GM19452 (cell line): ENCODE measurements around the gene FBXO41.

Experiments used
- ATAC-seq: cut with Tn5 transposase; IDR thresholded peaks from one replicate; pipeline ENCODE4 v1.9.1; 2021; ENCODE audit not compliant: unreplicated experiment

Gene FBXO41

DNA sequence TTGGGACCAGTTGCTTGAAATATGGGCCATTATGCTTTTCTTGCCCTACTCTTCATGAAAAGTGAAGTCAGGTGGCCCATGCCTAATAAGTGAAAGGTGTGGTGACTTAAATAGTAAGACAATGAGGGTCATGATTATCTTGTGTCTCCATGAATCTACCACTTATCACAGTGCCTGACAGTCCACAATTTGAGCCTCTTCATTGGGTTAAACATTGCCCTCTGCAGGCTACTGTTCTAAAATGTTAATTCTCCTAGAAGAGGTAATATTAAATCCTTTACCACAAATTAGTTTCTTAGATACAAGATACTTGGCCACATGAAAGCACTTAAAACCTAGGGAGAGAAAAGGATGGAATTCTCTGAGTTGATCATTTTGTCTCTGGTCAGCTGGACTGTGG is 5.0 kb upstream of the FBXO41 start:
- no peak for ATAC-seq

DNA sequence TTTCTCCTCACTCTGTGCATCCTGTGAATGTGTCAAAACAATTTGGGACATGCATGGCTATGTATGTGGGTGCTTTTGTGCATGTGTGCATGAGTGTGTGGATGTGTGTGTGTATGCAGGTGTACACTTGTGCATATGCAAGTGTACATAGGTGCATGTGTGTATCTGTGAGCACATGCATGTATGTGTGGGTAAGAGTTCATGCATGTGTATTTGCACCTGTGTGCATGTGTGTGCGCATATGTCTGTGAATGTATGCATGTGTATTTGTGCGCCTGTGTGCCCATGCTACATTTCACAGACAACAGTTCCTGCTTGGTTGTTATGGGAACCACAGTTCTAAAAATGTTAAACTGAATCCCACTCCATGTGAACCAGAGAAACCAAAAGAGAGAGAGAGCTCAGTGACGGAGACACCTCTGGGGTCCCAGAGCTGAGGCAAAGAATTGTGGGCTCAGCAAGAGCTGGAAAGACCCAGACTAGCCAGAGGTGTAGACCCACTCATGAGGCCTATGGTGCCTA is 1.9 kb upstream of the FBXO41 start:
- no peak for ATAC-seq

GRCh38 chr2:73285159-73285739 is 971 bp upstream of the FBXO41 start:
- ATAC-seq = peak; percentile 69

GRCh38 chr2:73283545-73284295 is 558 bp downstream of the FBXO41 start:
- ATAC-seq = peak; percentile 22

- ATAC-seq = no peak
Observed at GRCh38 chr2:73282924-73283544, 1.2 kb downstream of the FBXO41 start.

DNA sequence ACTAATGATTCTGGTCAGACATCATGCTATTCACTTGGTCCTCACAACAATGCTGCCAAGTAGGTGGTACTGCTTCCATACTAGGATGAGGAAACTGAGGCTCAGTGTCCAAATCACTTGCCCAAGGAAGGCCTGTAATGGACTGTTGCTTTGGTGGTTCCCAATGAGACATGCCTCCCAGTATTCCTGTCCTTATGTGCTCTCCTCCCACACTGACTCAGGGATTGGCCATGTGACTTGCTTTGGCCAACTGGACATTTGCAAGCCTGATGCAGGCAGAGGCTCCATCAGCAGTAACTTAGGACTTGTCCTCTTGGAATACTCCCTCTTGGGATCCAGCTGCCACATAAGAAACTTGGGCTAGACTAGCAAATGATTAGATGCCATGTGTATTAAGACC is 3.0 kb downstream of the FBXO41 start:
- ATAC-seq = no peak

GRCh38 chr2:73279852-73280251 is 4.4 kb downstream of the FBXO41 start:
- no peak for ATAC-seq

DNA sequence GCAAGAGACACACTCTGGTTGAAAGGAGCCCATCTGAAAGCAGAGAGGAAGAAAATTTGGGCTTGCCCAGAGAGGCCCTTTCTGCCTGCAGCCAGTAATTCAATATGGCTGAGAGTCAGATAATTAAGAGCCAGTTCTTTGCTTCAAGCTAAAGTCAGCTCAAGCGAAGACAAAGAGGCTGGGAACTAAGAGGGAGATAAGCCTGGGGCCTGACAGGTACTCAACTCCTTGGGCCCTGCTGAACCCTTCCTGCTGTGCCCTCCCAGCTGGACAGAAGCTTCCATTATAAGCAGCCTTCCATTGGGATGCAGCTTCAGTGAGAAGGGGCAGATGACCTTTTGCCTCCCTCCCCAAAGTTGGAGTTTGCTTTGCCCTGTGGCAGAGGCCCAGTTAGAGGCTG is 12.0 kb downstream of the FBXO41 start:
- no peak for ATAC-seq

DNA sequence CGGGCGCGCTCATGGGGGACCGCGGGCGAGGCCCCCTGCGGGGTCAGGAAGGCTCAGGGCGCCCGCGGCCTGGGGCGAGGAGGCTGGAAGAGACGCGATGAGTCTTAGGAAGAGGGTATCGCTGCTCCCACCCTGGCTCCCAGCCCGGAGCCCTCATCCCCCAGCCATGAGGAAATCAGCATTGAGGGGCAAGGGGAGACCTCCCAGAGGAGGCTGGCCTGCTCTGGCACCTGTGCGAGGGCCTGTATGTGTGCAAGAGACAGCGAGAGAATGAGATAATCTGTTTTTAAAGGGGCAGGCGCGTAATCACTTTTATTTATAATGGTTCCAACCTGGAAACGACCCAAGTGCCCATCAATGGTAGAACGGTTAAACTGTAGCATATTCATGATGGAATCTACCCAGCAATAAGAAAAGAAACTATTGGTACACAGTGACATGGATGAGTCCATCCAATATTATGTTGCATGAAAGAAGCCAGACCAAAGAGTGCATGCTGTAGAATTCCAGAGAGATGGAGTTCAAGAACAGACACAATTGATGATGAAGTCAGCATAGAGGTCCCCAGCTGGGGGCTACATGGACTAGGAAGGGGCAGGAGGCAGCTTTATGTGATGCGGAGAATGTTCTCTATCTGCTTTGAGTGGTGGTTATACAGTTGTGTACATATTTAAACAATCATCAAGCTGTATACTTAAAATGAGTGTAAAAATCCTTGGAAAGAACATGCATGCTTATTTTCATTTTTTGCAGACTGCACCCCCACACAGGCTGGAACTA is 14.4 kb downstream of the FBXO41 start:
- ATAC-seq = no peak

- ATAC-seq = peak; percentile 75
Observed at GRCh38 chr2:73268830-73269685, 15.2 kb downstream of the FBXO41 start.

- ATAC-seq = no peak
Observed at GRCh38 chr2:73268366-73268829, 15.9 kb downstream of the FBXO41 start.

GRCh38 chr2:73267008-73267407 is 17.3 kb downstream of the FBXO41 start:
- ATAC-seq = no peak

- ATAC-seq = no peak
Observed at GRCh38 chr2:73266061-73266901, 18.0 kb downstream of the FBXO41 start.

DNA sequence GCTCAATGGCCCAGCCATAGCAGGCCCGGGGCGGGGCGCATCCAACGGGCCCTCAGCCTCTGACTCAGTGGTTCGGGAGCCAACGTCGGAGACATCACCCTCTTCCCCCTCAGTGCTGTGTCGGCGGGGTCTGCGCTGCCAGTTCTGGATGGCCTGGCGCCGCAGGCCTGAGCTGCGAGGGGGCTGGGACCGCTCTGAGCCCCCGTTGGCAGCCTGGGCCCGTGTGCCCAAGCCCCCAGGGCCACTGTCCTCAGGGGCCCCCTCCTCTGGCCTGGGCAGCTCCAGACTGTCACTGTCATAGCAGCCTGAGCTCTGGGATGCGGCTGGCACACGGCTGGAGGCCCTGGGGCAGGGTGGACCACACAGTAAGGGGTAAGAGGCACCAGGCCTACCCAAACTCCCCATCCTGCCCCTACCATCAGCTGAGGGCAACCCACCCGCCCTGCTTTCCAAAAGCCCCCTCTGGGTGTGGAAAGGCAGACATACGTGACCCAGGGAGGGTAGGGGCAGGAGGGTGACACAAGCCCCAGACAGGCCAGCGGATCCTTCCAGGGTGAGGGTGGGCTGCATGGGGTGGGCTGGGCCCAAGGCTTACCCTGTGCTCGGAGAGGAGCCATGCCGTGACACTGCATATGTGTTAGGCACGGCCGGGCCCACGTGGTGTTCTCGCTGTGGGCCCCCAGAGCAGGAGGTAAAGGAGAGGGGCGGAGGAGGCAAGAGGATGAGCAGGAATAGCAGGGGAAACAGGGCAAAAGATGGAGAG is 18.8 kb downstream of the FBXO41 start:
- ATAC-seq = no peak

- no peak for ATAC-seq
Observed at GRCh38 chr2:73264783-73265182, 19.5 kb downstream of the FBXO41 start.

GRCh38 chr2:73264332-73264606 is 20.0 kb downstream of the FBXO41 start:
- no peak for ATAC-seq

DNA sequence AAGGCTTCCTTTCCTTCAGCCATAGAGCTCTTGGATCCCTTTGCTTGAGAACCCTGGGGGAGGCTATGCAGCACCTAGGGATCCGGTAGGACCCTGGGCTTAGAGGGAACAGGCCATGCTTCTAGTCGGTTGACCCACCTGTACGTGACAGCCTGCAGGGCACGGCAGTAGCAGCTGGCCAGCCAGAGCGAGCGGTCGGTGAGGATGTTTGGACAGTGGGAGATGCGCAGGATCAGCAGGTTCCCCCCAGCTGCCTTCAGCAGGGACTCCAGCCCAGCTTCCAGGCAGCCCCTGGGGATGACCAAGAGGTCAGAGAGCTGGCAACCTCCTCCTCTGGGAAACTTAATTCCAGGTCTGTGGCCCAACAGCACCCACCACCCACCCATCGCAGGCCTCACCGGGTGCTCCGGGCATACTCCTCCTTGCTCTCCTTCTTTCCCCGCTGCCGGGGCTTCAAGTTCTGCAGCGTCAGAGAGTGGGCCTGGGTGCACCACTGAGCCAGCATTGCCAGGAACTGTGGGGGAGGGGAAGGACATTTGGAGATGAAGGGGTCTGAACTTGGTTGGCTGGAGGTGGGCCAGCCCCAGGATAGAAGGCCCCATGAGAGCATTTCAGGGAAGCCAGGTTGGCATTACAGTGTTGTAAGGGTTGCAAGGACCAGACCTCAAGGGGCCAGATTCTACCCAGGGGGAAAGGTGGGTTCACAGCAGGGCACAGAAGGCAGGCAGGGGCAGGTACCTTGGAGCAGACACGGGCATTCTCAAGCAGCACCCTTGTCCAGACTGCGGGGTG is 20.5 kb downstream of the FBXO41 start:
- ATAC-seq = no peak
